ENCODE results near the gene ROBO3. TPM values are rescaled to one million over a fixed set of nuclear protein-coding genes. Genes with fewer than 3 reads are reported as not detected.

The ROBO3 gene
- total and polyA plus RNA-seq, 10 of the 15 experiments (the other 5 are each of a cell fraction or from before 2014, with no cell fraction given) = 0.10 to 0.63 (median 0.31) TPM; not detected in 2

DNA sequence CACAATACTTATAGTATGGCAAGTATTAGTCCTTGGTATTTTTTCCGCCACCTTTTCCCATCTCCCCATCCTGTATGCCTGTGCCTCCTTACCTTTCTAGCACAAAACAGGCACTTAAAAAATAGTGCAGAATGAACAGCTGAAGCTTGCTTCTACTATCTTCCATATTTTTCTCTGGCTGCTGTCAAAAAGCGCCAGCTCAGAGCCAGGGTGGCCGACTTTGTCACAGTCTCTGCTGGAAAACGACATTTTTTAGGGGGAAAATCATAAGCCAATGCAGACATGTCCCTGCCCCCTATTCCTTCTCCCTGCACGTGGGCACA is 26.5 kb upstream of the ROBO3 start:
- ChIA-PET POLR2A (no interaction called here), SMC1A (ENCODE audit: uncharacterized antibody, unreplicated experiment) (interaction anchor here (1.0 to 1.1 kb wide), 3 partner anchors 33 to 195 kb away, joined by 3 to 5 read pairs (median 4); no protein-coding TSS in a partner anchor), RAD21 (ENCODE audit: unreplicated experiment) (interaction anchor here (3.3 kb wide), 1 partner anchor 169 kb away, joined by 33 read pairs; no protein-coding TSS in a partner anchor), CTCF (interaction anchor here (0.6 to 7.1 kb wide), 11 partner anchors 10 to 437 kb away, joined by 3 to 102 read pairs (median 4); partner anchors contain the start of gene MSANTD2)
- H3K36me3 ChIP-seq (ENCODE audit: control insufficient read depth in 2 of 2, insufficient read depth in 2 of 2, low read length in 1 of 2) = no peaks in the 10 kb centered on the region
- in situ Hi-C loops (cut with MboI) = loop anchor here (5.0 to 25.0 kb wide), 2 partner anchors 166 to 426 kb away; partner anchors contain the start of genes OR8B4, SIAE and SPA17
- H3K9ac ChIP-seq (ENCODE audit: control insufficient read depth, insufficient read depth, low read length) = no peak overlapping the region
- no peaks in the 10 kb centered on the region for H3K79me2 ChIP-seq (ENCODE audit: control insufficient read depth, insufficient read depth, low read length)
- no peaks in the 10 kb centered on the region for H3K4me1 ChIP-seq (ENCODE audit: control insufficient read depth, insufficient read depth, low read length)
- no TSS peak for BruUV-seq (replicated peaks)
- H2AFZ ChIP-seq (ENCODE audit: control insufficient read depth, low read depth, low read length) = no peak overlapping the region
- H3K27ac ChIP-seq (ENCODE audit: control insufficient read depth, insufficient read depth) = no peak overlapping the region
- FAIRE-seq = no peak
- no peaks in the 10 kb centered on the region for H4K20me1 ChIP-seq (ENCODE audit: control insufficient read depth, insufficient read depth)
- 20% methylated on average over 5 of the region's 5 CpGs for WGBS (ENCODE audit: insufficient coverage, insufficient replicate concordance, low lambda C conversion rate, missing lambda C conversion rate)
- H3K4me2 ChIP-seq (ENCODE audit: control insufficient read depth, insufficient read depth) = no peak overlapping the region
- no peaks in the 10 kb centered on the region for H3K9me3 ChIP-seq (replicated peaks; ENCODE audit: control insufficient read depth, insufficient read depth, low read length)
- intact Hi-C loops (cut with micrococcal nuclease; ENCODE audit: unreplicated experiment) = loop anchor here (5.0 kb wide), 1 partner anchor 421 kb away; no protein-coding TSS in a partner anchor
- no peak overlapping the region for H3K4me3 ChIP-seq
- peaks cover 16 to 27% of the 10 kb centered on the region in 2 experiments for H3K27me3 ChIP-seq (replicated peaks in 1 of 2; ENCODE audit: control insufficient read depth in 2 of 2, insufficient read depth in 2 of 2, low read length in 1 of 2)
- no peak for DNase-seq (ENCODE audit: low read depth, low spot score)
- no peak for ATAC-seq
- TF ChIP-seq EZH2 (IDR thresholded peaks at IDR 0.05; ENCODE audit: borderline replicate concordance, control insufficient read depth, low read depth, low read length) (0 out of 2 replicates have a peak, but pooled peaks have one; percentile 75), ZNF217 (IDR thresholded peaks at IDR 0.05) (no peak)

DNA sequence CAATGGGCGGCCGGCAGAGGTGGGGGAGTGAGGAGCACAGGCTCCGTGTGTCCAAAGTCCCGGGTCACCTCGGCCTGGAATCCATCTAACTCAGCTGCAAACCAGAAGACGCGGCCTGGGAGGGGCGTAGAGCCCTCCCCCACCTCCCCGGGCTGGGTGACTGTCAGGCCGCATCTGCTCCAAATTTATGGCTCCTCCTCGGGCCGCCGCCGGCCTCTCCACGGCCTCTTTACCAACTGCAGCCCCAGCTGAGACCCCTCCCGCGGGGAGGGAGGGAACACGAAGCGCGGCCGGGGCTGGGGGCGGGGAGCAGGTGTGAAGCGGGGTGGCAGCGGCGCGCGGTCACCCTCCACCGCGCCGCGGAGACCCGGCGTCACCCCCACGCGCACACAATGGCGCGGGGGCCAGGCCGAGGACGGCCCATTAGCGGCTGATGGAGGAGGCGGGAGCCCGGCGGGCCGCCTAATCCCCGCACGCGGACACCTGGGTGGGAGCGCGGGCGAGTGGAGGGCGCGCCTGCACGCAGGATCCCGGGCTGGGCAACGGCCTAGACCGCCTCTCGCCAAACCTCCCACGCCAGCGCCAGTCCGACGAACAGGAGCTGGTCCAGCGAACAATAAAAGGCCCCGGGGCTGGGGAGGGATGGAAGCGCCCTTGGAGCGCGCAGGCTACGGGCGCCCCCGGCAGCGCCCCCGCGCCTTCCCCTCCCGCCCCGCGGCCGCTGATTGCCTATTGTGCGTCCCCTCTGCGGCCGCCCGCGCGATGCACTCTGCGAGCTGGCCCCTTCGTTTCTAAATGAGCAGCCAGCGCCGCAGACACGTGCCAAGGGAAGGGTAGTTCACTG is 25.9 kb upstream of the ROBO3 start:
- SMC1A ChIA-PET (ENCODE audit: uncharacterized antibody, unreplicated experiment) = no interaction called here
- Histone ChIP-seq H2AFZ (ENCODE audit: control insufficient read depth, low read depth, low read length) (no peak overlapping the region), H3K27me3 (replicated peaks in 1 of 2; ENCODE audit: control insufficient read depth in 2 of 2, insufficient read depth in 2 of 2, low read length in 1 of 2) (peaks cover 16 to 28% of the 10 kb centered on the region in 2 experiments), H3K36me3 (ENCODE audit: control insufficient read depth in 2 of 2, insufficient read depth in 2 of 2, low read length in 1 of 2) (no peaks in the 10 kb centered on the region), H3K79me2 (ENCODE audit: control insufficient read depth, insufficient read depth, low read length) (no peaks in the 10 kb centered on the region), H3K4me1 (ENCODE audit: control insufficient read depth, insufficient read depth, low read length) (no peaks in the 10 kb centered on the region), H4K20me1 (ENCODE audit: control insufficient read depth, insufficient read depth) (no peaks in the 10 kb centered on the region), H3K9me3 (replicated peaks; ENCODE audit: control insufficient read depth, insufficient read depth, low read length) (no peaks in the 10 kb centered on the region), H3K9ac (ENCODE audit: control insufficient read depth, insufficient read depth, low read length) (no peak overlapping the region), H3K4me3 (no peak overlapping the region), H3K4me2 (ENCODE audit: control insufficient read depth, insufficient read depth) (peak overlapping the region; percentile 47; the same call in 1 of the 2 replicates), H3K27ac (ENCODE audit: control insufficient read depth, insufficient read depth) (no peak overlapping the region)
- POLR2A ChIA-PET = no interaction called here
- RAD21 ChIA-PET (ENCODE audit: unreplicated experiment) = no interaction called here
- TF ChIP-seq SUZ12 (IDR thresholded peaks at IDR 0.05; ENCODE audit: unreplicated experiment) = peak; percentile 95
- no peak for TF ChIP-seq NFYB (IDR thresholded peaks at IDR 0.05; ENCODE audit: insufficient read depth, low read depth, low read length)
- DNase-seq (ENCODE audit: low read depth, low spot score) (no peak), ATAC-seq (no peak), FAIRE-seq (no peak)
- in situ Hi-C loops (cut with MboI) = loop anchor here (5.0 to 25.0 kb wide), 2 partner anchors 167 to 427 kb away; partner anchors contain the start of genes OR8B4, SIAE and SPA17
- 19% methylated on average over 43 of the region's 87 CpGs for WGBS (ENCODE audit: insufficient coverage, insufficient replicate concordance, low lambda C conversion rate, missing lambda C conversion rate)
- CTCF ChIA-PET = interaction anchor here (0.6 to 1.8 kb wide), 5 partner anchors 10 to 195 kb away, joined by 3 to 7 read pairs (median 4); partner anchors contain the start of gene MSANTD2
- intact Hi-C loops (cut with micrococcal nuclease; ENCODE audit: unreplicated experiment) = loop anchor here (5.0 kb wide), 1 partner anchor 422 kb away; no protein-coding TSS in a partner anchor
- BruUV-seq (replicated peaks) = no TSS peak
